GM12878 (cell line): Measurements from ENCODE around the gene MCMBP. TPM values are rescaled to one million over a fixed set of nuclear protein-coding genes. Genes with fewer than 3 reads are reported as not detected.

Source experiments
- ATF2 ChIP-seq: IDR thresholded peaks from 2 replicates; pipeline ENCODE4 v1.6.1; 2012; ENCODE audit warnings: low read length, inconsistent platforms
- BCLAF1 ChIP-seq: fragments of 450-650 bp; IDR thresholded peaks from 2 replicates; pipeline ENCODE4 v1.6.1; 2017; ENCODE audit warnings: antibody characterized with exemption, mild to moderate bottlenecking, moderate library complexity
- ELK1 ChIP-seq: IDR thresholded peaks from 2 replicates; pipeline ENCODE4 v1.6.1; 2012; ENCODE audit warnings: low read depth, low read length, improper control_type of control experiment
- ESRRA ChIP-seq: IDR thresholded peaks from 2 replicates; pipeline ENCODE4 v1.6.1; 2012; ENCODE audit warnings: mild to moderate bottlenecking, low read length, improper control_type of control experiment
- ETV6 ChIP-seq, 2 experiments: fragments of 450-650 bp in 1 of 2; IDR thresholded peaks in 1 of 2; conservative IDR thresholded peaks in 1 of 2; 2 replicates each; pipeline ENCODE4 v1.6.1; 2014; ENCODE audit warnings: antibody characterized with exemption in 1 of 2, borderline replicate concordance in 1 of 2, low read depth in 1 of 2, mild to moderate bottlenecking in 1 of 2, moderate library complexity in 1 of 2
- FOXM1 ChIP-seq: IDR thresholded peaks from 2 replicates; pipeline ENCODE4 v1.6.1; 2012; ENCODE audit warnings: low read depth, mild to moderate bottlenecking, inconsistent platforms, low read length, moderate library complexity
- IRF5 ChIP-seq: fragments of 450-650 bp; IDR thresholded peaks from 2 replicates; pipeline ENCODE4 v1.6.1; 2017; ENCODE audit warnings: borderline replicate concordance
- KAT2A ChIP-seq: conservative IDR thresholded peaks from 2 replicates; pipeline ENCODE4 v1.6.1; 2011; ENCODE audit warnings: low read depth, low read length; ENCODE audit not compliant: control insufficient read depth
- MTA3 ChIP-seq: IDR thresholded peaks from 2 replicates; pipeline ENCODE4 v1.6.1; 2012; ENCODE audit warnings: low read length, inconsistent platforms, borderline replicate concordance
- MXI1 ChIP-seq: fragments of 150-350 bp; IDR thresholded peaks from 2 replicates; pipeline ENCODE4 v1.6.1; 2011; ENCODE audit warnings: low read depth, mild to moderate bottlenecking, inconsistent platforms, low read length, improper control_type of control experiment
- NR2F1 ChIP-seq: fragments of 450-650 bp; conservative IDR thresholded peaks from 2 replicates; pipeline ENCODE4 v1.6.1; 2017; ENCODE audit warnings: mild to moderate bottlenecking
- PAX8 ChIP-seq: fragments of 450-650 bp; IDR thresholded peaks from 2 replicates; pipeline ENCODE4 v1.6.1; 2017; ENCODE audit warnings: mild to moderate bottlenecking, moderate library complexity
- POLR2AphosphoS5 ChIP-seq: IDR thresholded peaks from 2 replicates; pipeline ENCODE4 v1.6.1; 2011; ENCODE audit warnings: mild to moderate bottlenecking, low read length, inconsistent platforms
- REST ChIP-seq: IDR thresholded peaks from 2 replicates; pipeline ENCODE4 v1.6.1; 2012; ENCODE audit warnings: mild to moderate bottlenecking, low read depth, low read length
- RUNX3 ChIP-seq: IDR thresholded peaks from 2 replicates; pipeline ENCODE4 v1.6.1; 2012; ENCODE audit warnings: low read length, inconsistent platforms
- SREBF1 ChIP-seq: IDR thresholded peaks from 2 replicates; pipeline ENCODE4 v1.6.1; 2012; ENCODE audit warnings: mild to moderate bottlenecking, low read length
- SREBF2 ChIP-seq: IDR thresholded peaks from 2 replicates; pipeline ENCODE4 v1.6.1; 2012; ENCODE audit warnings: mild to moderate bottlenecking, low read length
- TARDBP ChIP-seq: IDR thresholded peaks from 2 replicates; pipeline ENCODE4 v1.6.1; 2016; ENCODE audit warnings: borderline replicate concordance
- YY1 ChIP-seq: IDR thresholded peaks from 2 replicates; pipeline ENCODE4 v1.6.1; 2011; ENCODE audit warnings: low read depth, mild to moderate bottlenecking, low read length
- ZNF207 ChIP-seq: fragments of 450-650 bp; IDR thresholded peaks from 2 replicates; pipeline ENCODE4 v1.6.1; 2014; ENCODE audit warnings: antibody characterized with exemption, mild to moderate bottlenecking, borderline replicate concordance
- ZSCAN29 ChIP-seq: fragments of 450-650 bp; IDR thresholded peaks from 2 replicates; pipeline ENCODE4 v1.6.1; 2017; ENCODE audit warnings: mild to moderate bottlenecking, moderate library complexity
- polyA plus RNA-seq, 11 experiments: library from polyadenylated mRNA; depleted of rRNA in 4 of 11; unstranded in 6 of 11; stranded (reverse) in 5 of 11; fragments of >200 nt; fragmentation: Nextera tagmentation in 4 of 11; fragmentation: Illumina TruSeq in 1 of 11; extraction: Ambion mirVana in 4 of 11; extraction: Trizol in 1 of 11; gene quantifications; 1 replicate in 1 of 11; 2 replicates in 10 of 11; pipeline versions ENCODE4 v1.2.1 to v1.2.3, GENCODE V29; 2011 to 2016; ENCODE audit warnings: inconsistent platforms in 2 of 11, missing spikeins in 2 of 11, low read depth in 1 of 11
- total RNA-seq, 4 experiments: library from RNA; depleted of rRNA in 3 of 4; stranded (reverse); fragments of >200 nt in 3 of 4; fragmentation: Illumina TruSeq in 1 of 4; extraction: Trizol in 1 of 4; gene quantifications; 2 replicates each; pipeline versions ENCODE4 v1.2.1 to v1.2.3, GENCODE V29; 2013 to 2021

The MCMBP gene
- total and polyA plus RNA-seq, 10 of the 15 experiments (the other 5 are each of a cell fraction or from before 2014, with no cell fraction given), result 7.6 to 93.1 (median 75.7) TPM

- TF ChIP-seq IRF5, result no peak
- TF ChIP-seq NR2F1, result 0 out of 2 replicates have a peak, but pooled peaks have one; percentile 18
- TF ChIP-seq ATF2, result peak; percentile 69; the same call in 1 of the 2 replicates
- no peak for TF ChIP-seq BCLAF1
- TF ChIP-seq ZNF207, result no peak
- TF ChIP-seq KAT2A, result no peak
- TF ChIP-seq MTA3, result no peak
- no peak for TF ChIP-seq ESRRA
- peak; percentile 62; the same call in 1 of the 2 replicates for TF ChIP-seq MXI1
- TF ChIP-seq YY1, result no peak
- TF ChIP-seq TARDBP, result no peak
- no peak for TF ChIP-seq POLR2AphosphoS5
- TF ChIP-seq ELK1, result no peak
- TF ChIP-seq ZSCAN29, result no peak
- peak; percentile 95 for TF ChIP-seq RUNX3
- no peak for TF ChIP-seq ETV6 (conservative IDR thresholded peaks at IDR 0.05 in 1 of 2, IDR thresholded peaks at IDR 0.05 in 1 of 2; ENCODE audit: borderline replicate concordance in 1 of 2, low read depth in 1 of 2)
- TF ChIP-seq REST, result no peak
- TF ChIP-seq FOXM1, result peak; percentile 87; the same call in 1 of the 2 replicates
- no peak for TF ChIP-seq SREBF1
- TF ChIP-seq PAX8, result no peak
- TF ChIP-seq SREBF2, result no peak
Measured at GRCh38 chr10:119784340-119785067, 88.1 kb downstream of the MCMBP start (continued).
